DMS53 treated with DMSO at 0.1 percent for 48 hours (cell line): ENCODE data around the gene GDAP2.
"Not testable (repeated sequence)": the region's sequence is repeated elsewhere in the genome, so short reads cannot be mapped to it uniquely, and the experiment has no call there.

Source experiments
- DNase-seq: peaks from one replicate; lab custom pipeline; 2025; ENCODE audit not compliant: unreplicated experiment; lab: John Stamatoyannopoulos, UW

Gene GDAP2

GRCh38 chr1:117904485-117904884 is 24.9 kb downstream of the GDAP2 start:
- no peak for DNase-seq

- DNase-seq = no peak
Measured at GRCh38 chr1:117902944-117903343, 26.5 kb downstream of the GDAP2 start.

GRCh38 chr1:117899801-117900200 is 29.6 kb downstream of the GDAP2 start:
- DNase-seq = no peak

- DNase-seq = no peak
Measured at GRCh38 chr1:117897551-117897950, 31.9 kb downstream of the GDAP2 start.

- peak; percentile 7 for DNase-seq
Measured at GRCh38 chr1:117895482-117896114, 33.8 kb downstream of the GDAP2 start.

GRCh38 chr1:117894078-117894477 is 35.3 kb downstream of the GDAP2 start:
- DNase-seq = no peak

GRCh38 chr1:117892512-117892911 is 36.9 kb downstream of the GDAP2 start:
- DNase-seq = no peak

- DNase-seq = no peak
Measured at GRCh38 chr1:117890452-117890851, 39.0 kb downstream of the GDAP2 start.

- no peak for DNase-seq
Measured at GRCh38 chr1:117886101-117886795, 43.2 kb downstream of the GDAP2 start.

GRCh38 chr1:117883616-117884015 is 45.8 kb downstream of the GDAP2 start:
- no peak for DNase-seq

- DNase-seq = no peak
Measured at GRCh38 chr1:117879284-117879683, 50.1 kb downstream of the GDAP2 start.

GRCh38 chr1:117877823-117878222 is 51.6 kb downstream of the GDAP2 start:
- DNase-seq = no peak

GRCh38 chr1:117871013-117871412 is 58.4 kb downstream of the GDAP2 start:
- DNase-seq = no peak

- no peak for DNase-seq
Measured at GRCh38 chr1:117861694-117862093, 67.7 kb downstream of the GDAP2 start.

- no peak for DNase-seq
Measured at GRCh38 chr1:117860896-117861610, 68.4 kb downstream of the GDAP2 start.

GRCh38 chr1:117859901-117860300 is 69.5 kb downstream of the GDAP2 start:
- no peak for DNase-seq

GRCh38 chr1:117857418-117857817 is 72.0 kb downstream of the GDAP2 start:
- DNase-seq = no peak

GRCh38 chr1:117852853-117853553 is 76.4 kb downstream of the GDAP2 start:
- no peak for DNase-seq

- no peak for DNase-seq
Measured at GRCh38 chr1:117851687-117852086, 77.7 kb downstream of the GDAP2 start.

GRCh38 chr1:117846674-117847425 is 82.6 kb downstream of the GDAP2 start:
- DNase-seq = no peak

GRCh38 chr1:117844478-117844877 is 84.9 kb downstream of the GDAP2 start:
- not testable (repeated sequence) for DNase-seq
